ACC112 (cell line): ENCODE measurements around the gene ARMH1.

Experiments
- H2AFZ ChIP-seq: fragments of 200-600 bp; sonication (generic); one replicate; pipeline ENCODE4 v1.6.0; 2017; ENCODE audit warnings: antibody characterized with exemption, low read length; ENCODE audit not compliant: unreplicated experiment
- H3K27ac ChIP-seq: fragments of 200-600 bp; sonication (generic); 2 replicates; pipeline ENCODE4 v1.5.1; 2014; ENCODE audit warnings: low read depth, mild to moderate bottlenecking, antibody characterized with exemption, low read length, moderate library complexity
- H3K27me3 ChIP-seq: fragments of 200-600 bp; sonication (generic); 2 replicates; pipeline ENCODE4 v1.6.1; 2014; ENCODE audit warnings: mild to moderate bottlenecking, antibody characterized with exemption, low read length, moderate library complexity, mixed read lengths; ENCODE audit not compliant: insufficient read depth
- H3K36me3 ChIP-seq: fragments of 200-600 bp; sonication (generic); 2 replicates; pipeline ENCODE4 v1.6.1; 2016; ENCODE audit warnings: mild to moderate bottlenecking, antibody characterized with exemption, low read length, moderate library complexity, mixed read lengths; ENCODE audit not compliant: insufficient read depth
- H3K4me1 ChIP-seq: fragments of 200-600 bp; sonication (generic); one replicate; pipeline ENCODE4 v1.6.1; 2016; ENCODE audit warnings: low read length, mixed read lengths; ENCODE audit not compliant: insufficient read depth, unreplicated experiment, control insufficient read depth
- H3K4me3 ChIP-seq: fragments of 200-600 bp; sonication (generic); 2 replicates; pipeline ENCODE4 v1.5.1; 2014; ENCODE audit warnings: mild to moderate bottlenecking, low read depth, low read length
- H3K79me2 ChIP-seq: fragments of 200-600 bp; sonication (generic); one replicate; pipeline ENCODE4 v1.6.0; 2016; ENCODE audit warnings: low read length; ENCODE audit not compliant: control insufficient read depth, unreplicated experiment, insufficient read depth

Gene ARMH1

GRCh38 chr1:44681905-44682882 is 7.7 kb downstream of the ARMH1 start:
- Histone ChIP-seq H3K36me3 (no peaks in the 10 kb centered on the region), H3K79me2 (no peaks in the 10 kb centered on the region), H3K4me3 (no peak overlapping the region), H3K27ac (no peak overlapping the region), H3K27me3 (no peaks in the 10 kb centered on the region), H3K4me1 (peaks cover 4% of the 10 kb centered on the region), H2AFZ (no peak overlapping the region)

GRCh38 chr1:44682883-44683265 is 8.4 kb downstream of the ARMH1 start:
- H3K27me3 ChIP-seq = no peaks in the 10 kb centered on the region
- no peak overlapping the region for H2AFZ ChIP-seq
- no peaks in the 10 kb centered on the region for H3K79me2 ChIP-seq
- no peak overlapping the region for H3K27ac ChIP-seq
- H3K36me3 ChIP-seq = no peaks in the 10 kb centered on the region
- H3K4me3 ChIP-seq = no peak overlapping the region
- no peaks in the 10 kb centered on the region for H3K4me1 ChIP-seq

- no peaks in the 10 kb centered on the region for H3K4me1 ChIP-seq
- H3K27me3 ChIP-seq = no peaks in the 10 kb centered on the region
- H3K4me3 ChIP-seq = no peak overlapping the region
- no peaks in the 10 kb centered on the region for H3K36me3 ChIP-seq
- H3K79me2 ChIP-seq = no peaks in the 10 kb centered on the region
- no peak overlapping the region for H2AFZ ChIP-seq
- no peak overlapping the region for H3K27ac ChIP-seq
Measured at GRCh38 chr1:44684525-44684924, 10.0 kb downstream of the ARMH1 start.

GRCh38 chr1:44685218-44685617 is 10.7 kb downstream of the ARMH1 start:
- no peak overlapping the region for H3K27ac ChIP-seq
- no peaks in the 10 kb centered on the region for H3K36me3 ChIP-seq
- no peaks in the 10 kb centered on the region for H3K4me1 ChIP-seq
- no peaks in the 10 kb centered on the region for H3K79me2 ChIP-seq
- no peak overlapping the region for H2AFZ ChIP-seq
- no peak overlapping the region for H3K4me3 ChIP-seq
- H3K27me3 ChIP-seq = no peaks in the 10 kb centered on the region

GRCh38 chr1:44685881-44686280 is 11.4 kb downstream of the ARMH1 start:
- Histone ChIP-seq H3K4me1 (no peaks in the 10 kb centered on the region), H3K27ac (no peak overlapping the region), H3K79me2 (no peaks in the 10 kb centered on the region), H3K4me3 (no peak overlapping the region), H3K36me3 (no peaks in the 10 kb centered on the region), H2AFZ (no peak overlapping the region), H3K27me3 (no peaks in the 10 kb centered on the region)

- H2AFZ ChIP-seq = no peak overlapping the region
- H3K4me1 ChIP-seq = no peaks in the 10 kb centered on the region
- no peaks in the 10 kb centered on the region for H3K79me2 ChIP-seq
- H3K27ac ChIP-seq = no peak overlapping the region
- H3K4me3 ChIP-seq = no peak overlapping the region
- H3K36me3 ChIP-seq = no peaks in the 10 kb centered on the region
- H3K27me3 ChIP-seq = no peaks in the 10 kb centered on the region
Measured at GRCh38 chr1:44688760-44689446, 14.4 kb downstream of the ARMH1 start.

- H3K27ac ChIP-seq = no peak overlapping the region
- H3K36me3 ChIP-seq = no peaks in the 10 kb centered on the region
- H3K4me3 ChIP-seq = no peak overlapping the region
- no peaks in the 10 kb centered on the region for H3K27me3 ChIP-seq
- no peaks in the 10 kb centered on the region for H3K79me2 ChIP-seq
- no peak overlapping the region for H2AFZ ChIP-seq
- H3K4me1 ChIP-seq = no peaks in the 10 kb centered on the region
Measured at GRCh38 chr1:44689447-44689765, 14.9 kb downstream of the ARMH1 start.

GRCh38 chr1:44693159-44693558 is 18.6 kb downstream of the ARMH1 start:
- Histone ChIP-seq H3K36me3 (no peaks in the 10 kb centered on the region), H3K27ac (no peak overlapping the region), H3K79me2 (no peaks in the 10 kb centered on the region), H3K4me3 (no peak overlapping the region), H3K4me1 (no peaks in the 10 kb centered on the region), H2AFZ (no peak overlapping the region), H3K27me3 (no peaks in the 10 kb centered on the region)

- no peaks in the 10 kb centered on the region for H3K36me3 ChIP-seq
Measured at GRCh38 chr1:44693900-44694299, 19.4 kb downstream of the ARMH1 start.

GRCh38 chr1:44694863-44695478 is 20.5 kb downstream of the ARMH1 start:
- Histone ChIP-seq H2AFZ (no peak overlapping the region), H3K36me3 (no peaks in the 10 kb centered on the region), H3K4me3 (no peak overlapping the region), H3K79me2 (no peaks in the 10 kb centered on the region), H3K4me1 (no peaks in the 10 kb centered on the region), H3K27ac (no peak overlapping the region), H3K27me3 (no peaks in the 10 kb centered on the region)

More at GRCh38 chr1:44693900-44694299, 19.4 kb downstream of the ARMH1 start:
- Histone ChIP-seq H3K4me3 (no peak overlapping the region), H3K4me1 (no peaks in the 10 kb centered on the region), H3K27ac (no peak overlapping the region), H3K27me3 (no peaks in the 10 kb centered on the region), H2AFZ (no peak overlapping the region), H3K79me2 (no peaks in the 10 kb centered on the region)
